ENCODE data around the gene PRUNE2. TPM values are rescaled to one million over a fixed set of nuclear protein-coding genes. Genes with fewer than 3 reads are reported as not detected.
"Not testable (repeated sequence)": the region's sequence is repeated elsewhere in the genome, so short reads cannot be mapped to it uniquely, and the experiment has no call there.

Gene PRUNE2
- total RNA-seq, 4 donors from 2014 or later, result 3.7 to 7.8 (median 4.9) TPM

DNA sequence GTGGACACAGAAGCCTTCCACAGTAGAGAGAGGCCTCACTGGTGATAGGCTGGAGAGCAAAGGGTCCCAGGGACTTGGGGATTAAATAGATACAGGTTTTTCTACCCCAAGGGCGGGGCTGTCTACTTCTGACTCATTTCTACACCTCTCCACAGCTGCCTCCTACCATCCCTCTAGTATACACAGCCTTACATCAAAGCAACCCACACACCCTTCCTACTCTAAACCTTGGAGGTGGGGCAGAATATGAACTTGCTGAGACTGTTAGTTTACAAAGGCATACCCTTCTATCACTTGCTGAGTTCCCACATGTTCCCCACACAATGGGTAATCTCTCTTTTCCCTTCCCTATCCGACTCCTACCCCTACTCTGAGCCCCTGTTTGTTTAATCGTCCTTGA lies 161.6 kb downstream of the PRUNE2 start:
- no peak for DNase-seq
- Histone ChIP-seq H3K36me3 (no peaks in the 10 kb centered on the region), H3K4me1 (no peaks in the 10 kb centered on the region), H3K4me3 (replicated peaks in 1 of 3) (no peak overlapping the region), H3K27ac (no peak overlapping the region), H3K27me3 (no peaks in the 10 kb centered on the region), H3K9me3 (no peaks in the 10 kb centered on the region)
- intact Hi-C loops (cut with DNase I), result no loop called here
- 60 to 68% methylated on average over 3 of the region's 3 CpGs for WGBS, 2 donors
- TF ChIP-seq, protein P1, sequence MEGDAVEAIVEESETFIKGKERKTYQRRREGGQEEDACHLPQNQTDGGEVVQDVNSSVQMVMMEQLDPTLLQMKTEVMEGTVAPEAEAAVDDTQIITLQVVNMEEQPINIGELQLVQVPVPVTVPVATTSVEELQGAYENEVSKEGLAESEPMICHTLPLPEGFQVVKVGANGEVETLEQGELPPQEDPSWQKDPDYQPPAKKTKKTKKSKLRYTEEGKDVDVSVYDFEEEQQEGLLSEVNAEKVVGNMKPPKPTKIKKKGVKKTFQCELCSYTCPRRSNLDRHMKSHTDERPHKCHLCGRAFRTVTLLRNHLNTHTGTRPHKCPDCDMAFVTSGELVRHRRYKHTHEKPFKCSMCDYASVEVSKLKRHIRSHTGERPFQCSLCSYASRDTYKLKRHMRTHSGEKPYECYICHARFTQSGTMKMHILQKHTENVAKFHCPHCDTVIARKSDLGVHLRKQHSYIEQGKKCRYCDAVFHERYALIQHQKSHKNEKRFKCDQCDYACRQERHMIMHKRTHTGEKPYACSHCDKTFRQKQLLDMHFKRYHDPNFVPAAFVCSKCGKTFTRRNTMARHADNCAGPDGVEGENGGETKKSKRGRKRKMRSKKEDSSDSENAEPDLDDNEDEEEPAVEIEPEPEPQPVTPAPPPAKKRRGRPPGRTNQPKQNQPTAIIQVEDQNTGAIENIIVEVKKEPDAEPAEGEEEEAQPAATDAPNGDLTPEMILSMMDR (IDR thresholded peaks at IDR 0.05), result no peak
- TF ChIP-seq POLR2A (IDR thresholded peaks at IDR 0.05), result no peak

DNA sequence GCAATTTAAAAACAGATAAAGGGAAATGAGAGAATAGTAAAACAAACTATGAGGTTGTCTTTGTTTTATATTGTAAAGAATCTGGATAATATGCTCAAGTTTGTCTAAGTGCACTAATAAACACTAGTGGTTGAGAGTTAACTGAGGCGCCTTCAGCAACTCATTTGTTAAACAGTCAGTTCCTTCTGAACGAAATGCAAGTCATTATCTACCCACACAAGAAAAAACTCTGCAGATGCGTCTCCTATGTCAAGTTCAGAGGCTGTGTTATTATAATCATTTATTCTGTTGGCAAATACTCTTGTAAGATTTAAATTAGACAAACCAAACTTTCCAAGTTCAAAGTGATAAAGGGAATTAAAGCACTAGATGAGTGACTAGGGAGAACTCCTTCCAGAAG lies 162.0 kb downstream of the PRUNE2 start:
- H3K4me1 ChIP-seq, result no peaks in the 10 kb centered on the region
- intact Hi-C loops (cut with DNase I), result no loop called here
- no peaks in the 10 kb centered on the region for H3K36me3 ChIP-seq
- no peak overlapping the region for H3K4me3 ChIP-seq (replicated peaks in 1 of 3)
- H3K9me3 ChIP-seq, result no peaks in the 10 kb centered on the region
- no peak for DNase-seq
- H3K27me3 ChIP-seq, result no peaks in the 10 kb centered on the region
- TF ChIP-seq POLR2A (IDR thresholded peaks at IDR 0.05), result no peak
- TF ChIP-seq, protein P1 (IDR thresholded peaks at IDR 0.05), result no peak
- 55 to 67% methylated on average over 3 of the region's 3 CpGs for WGBS, 2 donors
- no peak overlapping the region for H3K27ac ChIP-seq

DNA sequence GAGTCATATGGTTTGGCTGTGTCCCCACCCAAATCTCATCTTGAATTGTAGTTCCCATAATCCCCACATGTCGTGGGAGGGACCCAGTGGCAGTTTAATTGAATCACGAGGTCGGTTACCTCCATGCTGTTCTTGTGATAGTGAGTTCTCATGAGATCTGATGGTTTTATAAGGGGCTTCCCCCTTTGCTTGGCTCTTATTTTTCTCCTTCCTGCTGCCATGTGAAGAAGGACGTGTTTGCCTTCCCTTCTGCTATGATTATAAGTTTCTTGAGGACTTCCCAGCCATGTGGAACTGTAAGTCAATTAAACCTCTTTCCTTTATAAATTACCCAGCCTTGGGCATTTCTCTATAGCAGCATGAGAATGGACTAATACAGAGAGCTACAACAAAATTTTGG lies 163.0 kb downstream of the PRUNE2 start:
- H3K9me3 ChIP-seq; H3K36me3 ChIP-seq; H3K27me3 ChIP-seq; H3K4me3 ChIP-seq (replicated peaks in 1 of 3); intact Hi-C loops (cut with DNase I); H3K4me1 ChIP-seq; H3K27ac ChIP-seq; DNase-seq: not testable (repeated sequence)
- 83 to 86% methylated on average over 4 of the region's 4 CpGs for WGBS, 2 donors

DNA sequence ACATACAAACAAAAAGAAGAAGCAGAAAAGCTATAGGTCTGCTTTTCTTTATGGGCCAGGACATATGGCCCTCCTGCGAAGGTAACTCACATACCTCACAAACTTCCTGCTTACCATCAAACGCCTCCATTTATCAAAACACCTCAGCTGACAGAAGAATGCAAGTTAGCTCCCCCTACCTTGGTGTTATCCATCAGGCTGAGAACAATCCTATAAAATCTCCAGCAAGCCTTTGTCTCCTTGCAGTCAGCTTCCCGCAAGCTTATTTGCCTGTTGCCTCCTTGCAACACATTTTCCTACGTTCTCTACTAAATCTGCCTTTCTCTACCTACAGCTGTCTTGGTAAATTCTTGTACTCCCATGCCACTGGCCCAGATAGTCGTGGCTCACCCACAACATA lies 164.4 kb downstream of the PRUNE2 start:
- intact Hi-C loops (cut with DNase I), result no loop called here
- no peak for DNase-seq
- no peaks in the 10 kb centered on the region for H3K27me3 ChIP-seq

DNA sequence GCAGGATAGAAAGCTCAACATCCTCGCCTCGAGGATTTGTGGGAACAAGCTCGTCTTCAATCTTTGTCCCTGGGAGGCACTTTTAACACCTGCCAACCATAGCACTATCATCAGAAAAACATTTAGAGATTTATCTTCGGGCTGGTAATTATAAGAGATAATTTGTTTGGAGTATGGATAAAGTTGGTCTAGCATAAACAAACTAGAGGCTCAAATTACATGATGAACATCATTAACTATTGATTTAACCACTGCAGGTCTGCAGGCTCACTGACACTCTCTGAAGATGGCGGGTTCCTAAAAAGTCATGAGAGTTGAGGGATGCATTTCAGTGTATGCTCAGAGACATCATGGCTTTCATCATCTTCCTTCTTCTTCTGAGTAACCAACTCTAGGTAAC lies 167.5 kb downstream of the PRUNE2 start:
- Histone ChIP-seq H3K36me3 (no peaks in the 10 kb centered on the region), H3K4me1 (no peaks in the 10 kb centered on the region), H3K27ac (no peak overlapping the region), H3K4me3 (replicated peaks in 1 of 3) (no peak overlapping the region), H3K27me3 (no peaks in the 10 kb centered on the region), H3K9me3 (no peaks in the 10 kb centered on the region)
- intact Hi-C loops (cut with DNase I), result no loop called here
- WGBS, 2 donors, result 71 to 87% methylated on average over 5 of the region's 5 CpGs
- DNase-seq, result no peak
- TF ChIP-seq, protein P1 (IDR thresholded peaks at IDR 0.05), result no peak
- no peak for TF ChIP-seq POLR2A (IDR thresholded peaks at IDR 0.05)

More for the DNA sequence above, 164.4 kb downstream of the PRUNE2 start:
- 81% methylated on average over 5 of the region's 5 CpGs for WGBS, 2 donors
- no peaks in the 10 kb centered on the region for H3K4me1 ChIP-seq
- H3K27ac ChIP-seq, result no peak overlapping the region
- H3K9me3 ChIP-seq, result no peaks in the 10 kb centered on the region
- H3K4me3 ChIP-seq (replicated peaks in 1 of 3), result no peak overlapping the region
- H3K36me3 ChIP-seq, result no peaks in the 10 kb centered on the region
- no peak for TF ChIP-seq POLR2A (IDR thresholded peaks at IDR 0.05)
- TF ChIP-seq, protein P1 (IDR thresholded peaks at IDR 0.05), result no peak
